AG04449 (cell line): Measurements from ENCODE around the gene LY6G5C.

Experiments
- CTCF ChIA-PET: fragments of 350-600 bp; formaldehyde crosslinking; extraction: SDS; loops from one replicate; lab custom pipeline; 2021; ENCODE audit warnings: antibody characterized with exemption; lab: Yijun Ruan, JAX
- POLR2A ChIA-PET: fragments of 400-600, 350-600 bp; formaldehyde crosslinking; extraction: SDS; loops from one replicate; lab custom pipeline; 2020; ENCODE audit warnings: antibody characterized with exemption, inconsistent platforms; lab: Yijun Ruan, JAX
- DNase-seq: peaks from one replicate; pipeline ENCODE4 v3.0.0-alpha.2; 2010; ENCODE audit warnings: low read depth, low spot score
- H3K4me3 ChIP-seq: 2 replicates; pipeline ENCODE4 v1.5.1; 2011; ENCODE audit warnings: low read depth, mild to moderate bottlenecking, control low read depth, low read length
- CTCF ChIP-seq: IDR thresholded peaks from one replicate; pipeline ENCODE4 v1.5.1; 2011; ENCODE audit warnings: mild to moderate bottlenecking, moderate library complexity, low read length, control low read depth, inconsistent platforms; ENCODE audit not compliant: insufficient read depth; ENCODE audit errors: missing control alignments

The LY6G5C gene

GRCh38 chr6:31718265-31718664, 37.4 kb upstream of the LY6G5C start:
- CTCF ChIA-PET = no interaction called here
- TF ChIP-seq CTCF = no peak
- POLR2A ChIA-PET = no interaction called here
- no peak for DNase-seq
- no peak overlapping the region for H3K4me3 ChIP-seq

GRCh38 chr6:31717499-31718222, 36.8 kb upstream of the LY6G5C start:
- no peak for DNase-seq
- no peak overlapping the region for H3K4me3 ChIP-seq
- no peak for TF ChIP-seq CTCF
- POLR2A ChIA-PET = no interaction called here
- CTCF ChIA-PET = no interaction called here

GRCh38 chr6:31715022-31715958, 34.4 kb upstream of the LY6G5C start, which contains the start of gene LY6G6D:
Gene LY6G6D, plus strand, starts transcription at chr6:31715348. Its CDS starts 8 bp downstream, at chr6:31715356.
- no peak within 1 kb of the TSS for H3K4me3 ChIP-seq
- no peak for DNase-seq
- ChIA-PET CTCF (interaction anchor here (3.0 kb wide), 1 partner anchor 14 kb away, joined by 12 read pairs; the partner anchor contains the start of gene DDAH2), POLR2A (interaction anchor here (0.6 kb wide), 1 partner anchor 92 kb away, joined by 6 read pairs; no protein-coding TSS in a partner anchor)
- no peak for TF ChIP-seq CTCF

GRCh38 chr6:31713991-31714684, 33.3 kb upstream of the LY6G5C start:
- DNase-seq = no peak
- CTCF ChIA-PET = interaction anchor here (0.6 to 3.0 kb wide), 3 partner anchors 14 to 116 kb away, joined by 3 to 12 read pairs (median 4); partner anchors contain the start of gene DDAH2

GRCh38 chr6:31713465-31713864, 32.6 kb upstream of the LY6G5C start:
- DNase-seq = no peak
- no peak overlapping the region for H3K4me3 ChIP-seq
- POLR2A ChIA-PET = interaction anchor here (0.8 kb wide), 1 partner anchor 114 kb away, joined by 4 read pairs; the partner anchor contains the start of gene HSPA1B
- CTCF ChIA-PET = interaction anchor here (1.8 to 3.0 kb wide), 2 partner anchors 16 to 117 kb away, joined by 4 to 12 read pairs; partner anchors contain the start of gene DDAH2
- TF ChIP-seq CTCF = no peak

More at GRCh38 chr6:31713991-31714684, 33.3 kb upstream of the LY6G5C start:
- POLR2A ChIA-PET = interaction anchor here (0.6 to 0.8 kb wide), 2 partner anchors 19 to 113 kb away, joined by 4 read pairs; partner anchors contain the start of gene HSPA1B
- no peak overlapping the region for H3K4me3 ChIP-seq
- TF ChIP-seq CTCF = no peak
